SK-N-SH (cell line): ENCODE results near the gene GAS2L2. TPM values are rescaled to one million over a fixed set of nuclear protein-coding genes. Genes with fewer than 3 reads are reported as not detected.

Experiments
- CTCF ChIA-PET: fragments of 300-600, 350-600 bp; formaldehyde crosslinking; extraction: SDS; loops from one replicate; lab custom pipeline; 2021; lab: Yijun Ruan, JAX
- POLR2A ChIA-PET: fragments of 350-600 bp; sonication (Branson Sonifier 250); formaldehyde crosslinking; extraction: SDS; loops from one replicate; lab custom pipeline; 2020; ENCODE audit warnings: antibody characterized with exemption, inconsistent platforms; lab: Yijun Ruan, JAX
- DNase-seq: peaks from one replicate; pipeline ENCODE4 v3.0.0; 2012
- H2AFZ ChIP-seq: fragments of 200-600 bp; sonication (generic); 2 replicates; pipeline ENCODE4 v1.8.1; 2016; ENCODE audit warnings: antibody characterized with exemption, mild to moderate bottlenecking, low read depth
- H3F3A ChIP-seq: fragments of 200-600 bp; sonication (generic); replicated peaks from 2 replicates; pipeline ENCODE3; 2016; ENCODE audit warnings: antibody characterized with exemption, mild to moderate bottlenecking; ENCODE audit not compliant: insufficient read depth
- H3K27ac ChIP-seq, 2 experiments: fragments of 200-500 bp in 1 of 2; fragments of 200-600 bp in 1 of 2; sonication (Bioruptor generic) in 1 of 2; sonication (generic), shearing (Covaris generic) in 1 of 2; 2 replicates each; pipeline versions ENCODE4 v1.5.1 to v1.6.1; 2014 to 2016; ENCODE audit warnings: low read depth in 2 of 2, inconsistent platforms in 1 of 2, low read length in 1 of 2, mild to moderate bottlenecking in 1 of 2, mixed read lengths in 1 of 2
- H3K27me3 ChIP-seq: fragments of 200-600 bp; sonication (generic), shearing (Covaris generic); 2 replicates; pipeline ENCODE4 v1.6.1; 2016; ENCODE audit warnings: mixed run types; ENCODE audit not compliant: insufficient read depth
- H3K36me3 ChIP-seq, 2 experiments: fragments of 200-500 bp in 1 of 2; fragments of 200-600 bp in 1 of 2; sonication (Bioruptor generic) in 1 of 2; sonication (generic) in 1 of 2; replicated peaks in 1 of 2; 2 replicates each; pipeline versions ENCODE3 to v1.5.1; 2014 to 2016; ENCODE audit warnings: low read length in 1 of 2, mild to moderate bottlenecking in 1 of 2; ENCODE audit not compliant: insufficient read depth in 2 of 2, control insufficient read depth in 1 of 2
- H3K4me1 ChIP-seq, 2 experiments: fragments of 200-500 bp in 1 of 2; fragments of 200-600 bp in 1 of 2; sonication (Bioruptor generic) in 1 of 2; sonication (generic), shearing (Covaris generic) in 1 of 2; 2 replicates each; pipeline versions ENCODE4 v1.5.1 to v1.6.1; 2014 to 2016; ENCODE audit warnings: low read depth in 1 of 2, low read length in 1 of 2, mixed run types in 1 of 2; ENCODE audit not compliant: insufficient read depth in 2 of 2, control insufficient read depth in 1 of 2
- H3K4me2 ChIP-seq: fragments of 200-600 bp; sonication (generic), shearing (Covaris generic); 2 replicates; pipeline ENCODE4 v1.6.1; 2017; ENCODE audit warnings: mixed run types
- H3K4me3 ChIP-seq, 2 experiments: fragments of 200-500 bp in 1 of 2; fragments of 200-600 bp in 1 of 2; sonication (Bioruptor generic) in 1 of 2; sonication (generic), shearing (Covaris generic) in 1 of 2; 2 replicates each; pipeline versions ENCODE4 v1.5.1 to v1.8.1; 2014 to 2016; ENCODE audit warnings: low read depth in 2 of 2, inconsistent platforms in 1 of 2, low read length in 1 of 2, mild to moderate bottlenecking in 1 of 2, mixed read lengths in 1 of 2, moderate library complexity in 1 of 2
- H3K79me2 ChIP-seq: fragments of 200-600 bp; sonication (generic); 2 replicates; pipeline ENCODE4 v1.8.1; 2017; ENCODE audit warnings: mild to moderate bottlenecking; ENCODE audit not compliant: insufficient read depth
- H3K9ac ChIP-seq: fragments of 200-600 bp; sonication (generic); 2 replicates; pipeline ENCODE4 v1.6.1; 2017; ENCODE audit warnings: mixed run types
- H3K9me2 ChIP-seq: fragments of 200-600 bp; sonication (generic); 2 replicates; pipeline ENCODE4 v1.6.1; 2017; ENCODE audit warnings: mixed run types
- H3K9me3 ChIP-seq: fragments of 200-600 bp; sonication (generic); 2 replicates; pipeline ENCODE4 v1.6.1; 2017; ENCODE audit warnings: mixed run types, mild to moderate bottlenecking, moderate library complexity
- H4K20me1 ChIP-seq: fragments of 200-600 bp; sonication (generic); 2 replicates; pipeline ENCODE4 v1.6.1; 2017; ENCODE audit warnings: mild to moderate bottlenecking, mixed run types; ENCODE audit not compliant: insufficient read depth
- EP300 ChIP-seq, 2 experiments: IDR thresholded peaks; 2 replicates each; pipeline versions ENCODE4 v1.4.0 to v1.6.1; 2012; ENCODE audit warnings: borderline replicate concordance in 1 of 2, low read depth in 1 of 2, low read length in 1 of 2
- FOXJ3 ChIP-seq: sonication (generic); formaldehyde crosslinking; IDR thresholded peaks from 2 replicates; pipeline ENCODE4 v1.5.1; 2020; ENCODE audit warnings: mild to moderate bottlenecking, missing genetic modification reagents
- GABPA ChIP-seq: IDR thresholded peaks from 2 replicates; pipeline ENCODE4 v1.4.0; 2012; ENCODE audit warnings: low read depth, mild to moderate bottlenecking
- MAX ChIP-seq: IDR thresholded peaks from 2 replicates; pipeline ENCODE4 v1.4.0; 2012; ENCODE audit warnings: low read depth
- MEF2A ChIP-seq: IDR thresholded peaks from 2 replicates; pipeline ENCODE4 v1.4.0; 2012; ENCODE audit warnings: low read depth, borderline replicate concordance
- NRF1 ChIP-seq: IDR thresholded peaks from 2 replicates; pipeline ENCODE4 v1.6.1; 2012; ENCODE audit warnings: low read depth, mild to moderate bottlenecking, low read length
- RFX5 ChIP-seq: IDR thresholded peaks from 2 replicates; pipeline ENCODE4 v1.6.1; 2012; ENCODE audit warnings: mild to moderate bottlenecking, improper control_type of control experiment, low read length
- SMC3 ChIP-seq: IDR thresholded peaks from 2 replicates; pipeline ENCODE4 v1.6.1; 2012; ENCODE audit warnings: low read depth, low read length, improper control_type of control experiment
- TAF1 ChIP-seq: IDR thresholded peaks from 2 replicates; pipeline ENCODE4 v1.6.1; 2012; ENCODE audit warnings: low read depth, mild to moderate bottlenecking, low read length, moderate library complexity, borderline replicate concordance
- TCF12 ChIP-seq: IDR thresholded peaks from 2 replicates; pipeline ENCODE4 v1.4.0; 2012
- WGBS: methylation state at CpG from one replicate; pipeline ENCODE4 v1.1.6; 2017; ENCODE audit warnings: low lambda C conversion rate; 5-methylcytosine and 5-hydroxymethylcytosine counted together
- polyA plus RNA-seq, 3 experiments: library from polyadenylated mRNA; depleted of rRNA; stranded (reverse); fragments of >200 nt; gene quantifications; 2 replicates each; pipeline ENCODE4 v1.2.3, GENCODE V29; 2012
- TF ChIP-seq, protein P1 (sequence below): fragments of 200-600 bp; sonication (generic); IDR thresholded peaks from 2 replicates; pipeline ENCODE4 v1.6.1; 2017; ENCODE audit warnings: antibody characterized with exemption, mild to moderate bottlenecking, moderate library complexity
- TF ChIP-seq, protein P2 (sequence below): IDR thresholded peaks from 2 replicates; pipeline ENCODE4 v1.6.1; 2012; ENCODE audit warnings: mild to moderate bottlenecking, low read depth, low read length, moderate library complexity
- TF ChIP-seq, protein P3 (sequence below): fragments of 150-350 bp; IDR thresholded peaks from 2 replicates; pipeline ENCODE4 v1.6.1; 2016; ENCODE audit warnings: mild to moderate bottlenecking, low read depth, low read length
- TF ChIP-seq, protein P4 (sequence below): IDR thresholded peaks from 2 replicates; pipeline ENCODE4 v1.4.0; 2012; ENCODE audit warnings: low read depth, borderline replicate concordance

Gene GAS2L2
- polyA plus RNA-seq, 1 of the 3 experiments (the other 2 are of a cell fraction), result not detected

DNA sequence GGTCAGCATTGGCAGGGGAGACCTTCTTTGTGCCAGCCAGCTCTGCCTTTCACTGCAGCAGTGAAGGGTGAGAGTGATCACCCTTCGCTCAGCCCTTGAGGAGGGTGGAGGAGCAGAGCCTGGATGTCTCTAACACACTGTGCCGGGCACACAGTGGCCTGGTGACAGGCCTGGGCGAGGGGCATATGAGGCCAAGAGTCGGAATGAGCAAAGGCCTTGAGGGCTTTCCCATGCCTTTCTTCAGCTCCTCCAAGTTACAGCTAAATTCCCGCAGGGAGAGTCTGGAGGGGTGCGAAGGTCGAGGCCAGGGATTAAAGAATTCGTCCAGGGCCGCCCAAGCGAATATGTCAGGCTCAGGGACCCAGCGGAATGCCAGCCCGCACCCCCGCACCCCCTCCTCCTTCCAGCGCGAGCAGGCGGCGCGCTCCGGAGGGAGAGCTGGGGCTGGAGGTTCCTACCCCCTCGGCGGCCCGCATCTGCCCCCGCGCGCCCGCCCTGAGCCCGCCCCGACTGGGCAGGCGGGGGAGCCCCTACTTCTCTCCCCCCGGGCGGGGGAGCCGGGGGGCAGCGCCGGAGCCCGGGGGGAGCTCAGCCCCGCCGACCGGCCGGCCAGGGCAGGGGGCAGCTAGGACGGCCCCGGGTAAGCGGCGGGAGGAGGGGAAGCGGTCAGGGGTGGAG is 21.7 kb downstream of the GAS2L2 start, which contains the start of gene RASL10B (continued):
- TF ChIP-seq, protein P1, sequence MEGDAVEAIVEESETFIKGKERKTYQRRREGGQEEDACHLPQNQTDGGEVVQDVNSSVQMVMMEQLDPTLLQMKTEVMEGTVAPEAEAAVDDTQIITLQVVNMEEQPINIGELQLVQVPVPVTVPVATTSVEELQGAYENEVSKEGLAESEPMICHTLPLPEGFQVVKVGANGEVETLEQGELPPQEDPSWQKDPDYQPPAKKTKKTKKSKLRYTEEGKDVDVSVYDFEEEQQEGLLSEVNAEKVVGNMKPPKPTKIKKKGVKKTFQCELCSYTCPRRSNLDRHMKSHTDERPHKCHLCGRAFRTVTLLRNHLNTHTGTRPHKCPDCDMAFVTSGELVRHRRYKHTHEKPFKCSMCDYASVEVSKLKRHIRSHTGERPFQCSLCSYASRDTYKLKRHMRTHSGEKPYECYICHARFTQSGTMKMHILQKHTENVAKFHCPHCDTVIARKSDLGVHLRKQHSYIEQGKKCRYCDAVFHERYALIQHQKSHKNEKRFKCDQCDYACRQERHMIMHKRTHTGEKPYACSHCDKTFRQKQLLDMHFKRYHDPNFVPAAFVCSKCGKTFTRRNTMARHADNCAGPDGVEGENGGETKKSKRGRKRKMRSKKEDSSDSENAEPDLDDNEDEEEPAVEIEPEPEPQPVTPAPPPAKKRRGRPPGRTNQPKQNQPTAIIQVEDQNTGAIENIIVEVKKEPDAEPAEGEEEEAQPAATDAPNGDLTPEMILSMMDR, result no peak
- TF ChIP-seq, protein P2, sequence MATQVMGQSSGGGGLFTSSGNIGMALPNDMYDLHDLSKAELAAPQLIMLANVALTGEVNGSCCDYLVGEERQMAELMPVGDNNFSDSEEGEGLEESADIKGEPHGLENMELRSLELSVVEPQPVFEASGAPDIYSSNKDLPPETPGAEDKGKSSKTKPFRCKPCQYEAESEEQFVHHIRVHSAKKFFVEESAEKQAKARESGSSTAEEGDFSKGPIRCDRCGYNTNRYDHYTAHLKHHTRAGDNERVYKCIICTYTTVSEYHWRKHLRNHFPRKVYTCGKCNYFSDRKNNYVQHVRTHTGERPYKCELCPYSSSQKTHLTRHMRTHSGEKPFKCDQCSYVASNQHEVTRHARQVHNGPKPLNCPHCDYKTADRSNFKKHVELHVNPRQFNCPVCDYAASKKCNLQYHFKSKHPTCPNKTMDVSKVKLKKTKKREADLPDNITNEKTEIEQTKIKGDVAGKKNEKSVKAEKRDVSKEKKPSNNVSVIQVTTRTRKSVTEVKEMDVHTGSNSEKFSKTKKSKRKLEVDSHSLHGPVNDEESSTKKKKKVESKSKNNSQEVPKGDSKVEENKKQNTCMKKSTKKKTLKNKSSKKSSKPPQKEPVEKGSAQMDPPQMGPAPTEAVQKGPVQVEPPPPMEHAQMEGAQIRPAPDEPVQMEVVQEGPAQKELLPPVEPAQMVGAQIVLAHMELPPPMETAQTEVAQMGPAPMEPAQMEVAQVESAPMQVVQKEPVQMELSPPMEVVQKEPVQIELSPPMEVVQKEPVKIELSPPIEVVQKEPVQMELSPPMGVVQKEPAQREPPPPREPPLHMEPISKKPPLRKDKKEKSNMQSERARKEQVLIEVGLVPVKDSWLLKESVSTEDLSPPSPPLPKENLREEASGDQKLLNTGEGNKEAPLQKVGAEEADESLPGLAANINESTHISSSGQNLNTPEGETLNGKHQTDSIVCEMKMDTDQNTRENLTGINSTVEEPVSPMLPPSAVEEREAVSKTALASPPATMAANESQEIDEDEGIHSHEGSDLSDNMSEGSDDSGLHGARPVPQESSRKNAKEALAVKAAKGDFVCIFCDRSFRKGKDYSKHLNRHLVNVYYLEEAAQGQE, result no peak
- TF ChIP-seq RFX5 (no peak), MEF2A (no peak), TCF12 (no peak)

DNA sequence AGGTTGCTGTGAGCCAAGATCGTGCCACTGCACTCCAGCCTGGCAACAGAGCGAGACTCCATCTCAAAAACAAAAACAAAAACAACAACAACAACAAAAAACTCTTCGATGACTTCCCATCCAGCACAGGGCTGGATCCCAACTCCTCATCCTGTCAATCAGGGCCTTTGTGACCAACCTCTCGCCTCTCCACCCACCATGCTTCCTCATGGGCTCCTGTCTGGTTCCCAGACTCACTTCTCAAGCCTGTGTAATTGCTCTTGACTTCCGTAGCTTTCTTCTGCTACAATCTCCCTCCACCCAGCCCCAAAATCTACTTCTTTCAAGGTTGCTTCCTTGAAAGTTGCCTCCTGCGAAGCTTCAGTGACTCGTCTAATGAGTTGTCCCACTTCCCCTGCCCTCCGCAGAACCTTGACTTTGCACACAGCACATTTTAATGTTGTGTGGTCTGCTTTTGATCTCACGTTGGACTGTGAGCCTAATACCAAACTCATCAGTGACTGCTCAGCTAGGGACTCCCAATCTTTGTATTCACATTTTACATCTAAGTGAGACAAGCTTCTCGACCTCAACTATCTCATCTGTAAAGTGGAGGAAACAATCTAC is 22.5 kb downstream of the GAS2L2 start:
- H4K20me1 ChIP-seq, result peaks cover 7% of the 10 kb centered on the region
- no peaks in the 10 kb centered on the region for H3K9me3 ChIP-seq
- H3K27ac ChIP-seq, result no peak overlapping the region
- H3F3A ChIP-seq, result peaks cover 9% of the 10 kb centered on the region
- H3K4me3 ChIP-seq, result no peak overlapping the region
- CTCF ChIA-PET, result interaction anchor here (1.0 to 5.2 kb wide), 6 partner anchors 13 to 118 kb away, joined by 3 to 53 read pairs (median 8); no protein-coding TSS in a partner anchor
- 0 out of 2 replicates have a peak overlapping the region, but pooled peaks have one; percentile 81 for H3K4me2 ChIP-seq
- peaks cover 18 to 25% of the 10 kb centered on the region in 2 experiments; a peak in 3 of 4 replicates for H3K4me1 ChIP-seq
- no peaks in the 10 kb centered on the region for H3K27me3 ChIP-seq
- H3K79me2 ChIP-seq, result no peaks in the 10 kb centered on the region
- H3K9me2 ChIP-seq, result no peaks in the 10 kb centered on the region
- DNase-seq, result no peak
- H3K9ac ChIP-seq, result no peak overlapping the region
- no peak overlapping the region for H2AFZ ChIP-seq
- H3K36me3 ChIP-seq, result peaks cover 0 to 7% of the 10 kb centered on the region in 2 experiments
- POLR2A ChIA-PET, result no interaction called here
- 79% methylated on average over 10 of the region's 10 CpGs for WGBS
- TF ChIP-seq FOXJ3 (CRISPR knock-in tag) (no peak), MAX (no peak), SMC3 (no peak), EP300 (IDR thresholded peaks at IDR 0.05; ENCODE audit: borderline replicate concordance in 1 of 2, low read depth in 1 of 2, low read length in 1 of 2) (no peak), NRF1 (no peak), GABPA (no peak), TAF1 (no peak)
- TF ChIP-seq, protein P3, sequence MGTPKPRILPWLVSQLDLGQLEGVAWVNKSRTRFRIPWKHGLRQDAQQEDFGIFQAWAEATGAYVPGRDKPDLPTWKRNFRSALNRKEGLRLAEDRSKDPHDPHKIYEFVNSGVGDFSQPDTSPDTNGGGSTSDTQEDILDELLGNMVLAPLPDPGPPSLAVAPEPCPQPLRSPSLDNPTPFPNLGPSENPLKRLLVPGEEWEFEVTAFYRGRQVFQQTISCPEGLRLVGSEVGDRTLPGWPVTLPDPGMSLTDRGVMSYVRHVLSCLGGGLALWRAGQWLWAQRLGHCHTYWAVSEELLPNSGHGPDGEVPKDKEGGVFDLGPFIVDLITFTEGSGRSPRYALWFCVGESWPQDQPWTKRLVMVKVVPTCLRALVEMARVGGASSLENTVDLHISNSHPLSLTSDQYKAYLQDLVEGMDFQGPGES, result no peak
- TF ChIP-seq, protein P1, result no peak
- TF ChIP-seq, protein P4, sequence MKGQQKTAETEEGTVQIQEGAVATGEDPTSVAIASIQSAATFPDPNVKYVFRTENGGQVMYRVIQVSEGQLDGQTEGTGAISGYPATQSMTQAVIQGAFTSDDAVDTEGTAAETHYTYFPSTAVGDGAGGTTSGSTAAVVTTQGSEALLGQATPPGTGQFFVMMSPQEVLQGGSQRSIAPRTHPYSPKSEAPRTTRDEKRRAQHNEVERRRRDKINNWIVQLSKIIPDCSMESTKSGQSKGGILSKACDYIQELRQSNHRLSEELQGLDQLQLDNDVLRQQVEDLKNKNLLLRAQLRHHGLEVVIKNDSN, result no peak
- TF ChIP-seq, protein P2, result no peak
